HepG2 (cell line): ENCODE measurements around the gene USP35. TPM values are rescaled to one million over a fixed set of nuclear protein-coding genes. Genes with fewer than 3 reads are reported as not detected.

ENCODE experiments used
- ARNT2 ChIP-seq: sonication (generic); formaldehyde crosslinking; IDR thresholded peaks from 2 replicates; pipeline ENCODE4 v1.8.0; 2022; ENCODE audit warnings: mild to moderate bottlenecking, low read depth, missing genetic modification reagents, moderate library complexity
- ARNTL ChIP-seq: sonication (generic); formaldehyde crosslinking; IDR thresholded peaks from 2 replicates; pipeline ENCODE4 v1.4.0; 2020; ENCODE audit warnings: mild to moderate bottlenecking, missing genetic modification reagents
- CHD2 ChIP-seq: IDR thresholded peaks from 2 replicates; pipeline ENCODE4 v1.6.1; 2011; ENCODE audit warnings: low read depth, low read length, improper control_type of control experiment
- FIP1L1 ChIP-seq: fragments of 200-400 bp; formaldehyde crosslinking; IDR thresholded peaks from 2 replicates; pipeline ENCODE4 v1.6.1; 2018; ENCODE audit warnings: low read depth, mild to moderate bottlenecking, low read length, moderate library complexity, borderline replicate concordance; ENCODE audit not compliant: insufficient read depth
- FLYWCH1 ChIP-seq: sonication (generic); formaldehyde crosslinking; IDR thresholded peaks from 2 replicates; pipeline ENCODE4 v1.8.1; 2023; ENCODE audit warnings: mild to moderate bottlenecking, missing genetic modification reagents
- HDAC1 ChIP-seq: sonication (generic); formaldehyde crosslinking; IDR thresholded peaks from 2 replicates; pipeline ENCODE4 v1.5.1; 2020; ENCODE audit warnings: mild to moderate bottlenecking, missing genetic modification reagents
- MBD4 ChIP-seq: IDR thresholded peaks from 2 replicates; pipeline ENCODE4 v1.6.1; 2012; ENCODE audit warnings: low read length, inconsistent platforms, borderline replicate concordance
- NCOR1 ChIP-seq: fragments of 200-600 bp; sonication (generic); IDR thresholded peaks from 2 replicates; pipeline ENCODE4 v1.7.0; 2017; ENCODE audit warnings: antibody characterized with exemption, low read length, borderline replicate concordance
- RNF2 ChIP-seq: fragments of 450-650 bp; conservative IDR thresholded peaks from 2 replicates; pipeline ENCODE4 v1.6.1; 2016; ENCODE audit warnings: low read depth
- RXRB ChIP-seq: IDR thresholded peaks from 2 replicates; pipeline ENCODE4 v1.6.1; 2016; ENCODE audit warnings: borderline replicate concordance, missing genetic modification reagents, missing compliant biosample characterization
- SOX13 ChIP-seq, 3 experiments: fragments of 450-650 bp in 1 of 3; sonication (generic) in 1 of 3; formaldehyde crosslinking in 1 of 3; IDR thresholded peaks in 2 of 3; conservative IDR thresholded peaks in 1 of 3; 2 replicates each; pipeline versions ENCODE4 v1.5.0 to v1.6.1; 2016 to 2020; ENCODE audit warnings: antibody characterized with exemption in 1 of 3, mild to moderate bottlenecking in 1 of 3, missing compliant biosample characterization in 1 of 3, missing genetic modification reagents in 1 of 3, moderate library complexity in 1 of 3
- ZBTB8A ChIP-seq: sonication (generic); formaldehyde crosslinking; IDR thresholded peaks from 2 replicates; pipeline ENCODE4 v1.4.0; 2020; ENCODE audit warnings: mild to moderate bottlenecking, low read depth, missing genetic modification reagents, borderline replicate concordance
- ZNF501 ChIP-seq: sonication (generic); formaldehyde crosslinking; IDR thresholded peaks from 2 replicates; pipeline ENCODE4 v1.5.1; 2020; ENCODE audit warnings: mild to moderate bottlenecking, moderate library complexity, missing genetic modification reagents
- ZNF619 ChIP-seq: sonication (generic); formaldehyde crosslinking; IDR thresholded peaks from 2 replicates; pipeline ENCODE4 v1.4.0; 2020; ENCODE audit warnings: mild to moderate bottlenecking, missing genetic modification reagents
- ZNF746 ChIP-seq: sonication (generic); formaldehyde crosslinking; IDR thresholded peaks from 2 replicates; pipeline ENCODE4 v1.8.0; 2022; ENCODE audit warnings: mild to moderate bottlenecking, missing genetic modification reagents
- polyA plus RNA-seq, 8 experiments: library from polyadenylated mRNA; depleted of rRNA in 3 of 8; stranded (reverse) in 7 of 8; unstranded in 1 of 8; fragments of >200 nt; fragmentation: Illumina TruSeq in 4 of 8; extraction: Trizol in 4 of 8; gene quantifications; 2 replicates each; pipeline versions ENCODE4 v1.2.1 to v1.2.3, GENCODE V29; 2011 to 2016; ENCODE audit warnings: low read depth in 4 of 8, missing spikeins in 1 of 8, mixed read lengths in 1 of 8; ENCODE audit not compliant: insufficient read depth in 1 of 8
- total RNA-seq, 5 experiments: library from RNA; depleted of rRNA; stranded (reverse); fragments of >200 nt; fragmentation: Illumina TruSeq; extraction: Trizol; gene quantifications; 2 replicates each; pipeline ENCODE4 v1.2.3, GENCODE V29; 2016; ENCODE audit warnings: low read depth in 1 of 5
- TF ChIP-seq, protein P1 (sequence below): sonication (generic); formaldehyde crosslinking; conservative IDR thresholded peaks from 2 replicates; pipeline ENCODE4 v1.4.0; 2020; ENCODE audit warnings: missing genetic modification reagents
- TF ChIP-seq, protein P2 (sequence below): sonication (generic); formaldehyde crosslinking; IDR thresholded peaks from 2 replicates; pipeline ENCODE4 v1.4.0; 2020; ENCODE audit warnings: mild to moderate bottlenecking, missing genetic modification reagents
- TF ChIP-seq, protein P3 (sequence below): IDR thresholded peaks from 2 replicates; pipeline ENCODE4 v1.6.1; 2016; ENCODE audit warnings: low read depth, control low read depth
- TF ChIP-seq, protein P4 (sequence below): sonication (generic); formaldehyde crosslinking; IDR thresholded peaks from 2 replicates; pipeline ENCODE4 v1.5.1; 2020; ENCODE audit warnings: missing genetic modification reagents, mild to moderate bottlenecking, borderline replicate concordance
- TF ChIP-seq, protein P5 (sequence below): sonication (generic); formaldehyde crosslinking; IDR thresholded peaks from 2 replicates; pipeline ENCODE4 v1.4.0; 2020; ENCODE audit warnings: mild to moderate bottlenecking, missing genetic modification reagents

Gene USP35
- total and polyA plus RNA-seq, 2 of the 13 experiments (the other 11 are each of a cell fraction or from before 2014, with no cell fraction given) = 4.6 to 7.7 TPM

DNA sequence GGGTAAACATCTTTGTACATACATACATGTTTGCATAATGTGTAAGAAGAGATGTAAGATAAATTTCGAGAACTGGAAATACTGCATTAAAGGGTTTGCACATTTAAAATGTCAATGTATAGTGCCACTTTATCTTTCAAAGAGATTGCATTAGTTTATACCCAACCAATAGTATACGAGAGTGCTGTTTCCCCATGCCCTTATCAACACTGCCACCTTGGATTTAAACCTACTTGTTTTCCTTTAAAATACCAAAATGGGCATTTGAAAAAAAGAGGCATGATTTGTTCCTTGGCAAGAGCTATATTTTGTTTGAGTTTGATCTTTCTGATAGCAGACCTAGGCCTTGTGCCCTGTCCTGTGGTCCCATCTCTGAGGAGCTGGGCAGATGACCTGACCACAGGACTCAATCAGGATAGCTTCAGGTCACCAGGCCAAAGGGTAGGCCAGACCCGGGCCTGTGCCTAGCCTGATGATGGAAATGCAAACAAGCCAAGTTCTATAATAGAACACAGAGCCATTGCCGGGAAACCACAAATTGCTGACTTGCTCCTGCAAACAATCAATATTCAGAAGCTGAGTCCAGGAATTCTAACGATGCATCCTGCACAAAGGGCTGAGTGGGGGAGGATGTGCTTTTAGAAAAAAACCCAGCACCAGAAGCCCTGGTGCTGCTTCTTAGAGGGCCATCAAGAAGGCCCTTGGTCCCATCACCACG is 32.4 kb upstream of the USP35 start (continued):
- TF ChIP-seq RXRB (CRISPR knock-in tag) (peak; percentile 100), ZNF746 (CRISPR knock-in tag) (no peak; the same call in 1 of the 2 replicates), ARNT2 (CRISPR knock-in tag) (no peak), ZBTB8A (no peak), MBD4 (no peak), FIP1L1 (no peak), ARNTL (CRISPR knock-in tag) (peak; percentile 75; the same call in 1 of the 2 replicates), HDAC1 (peak; percentile 87), ZNF619 (CRISPR knock-in tag) (no peak), NCOR1 (peak; percentile 91; the same call in 1 of the 2 replicates), CHD2 (no peak), RNF2 (no peak), ZNF501 (CRISPR knock-in tag) (peak; percentile 40; the same call in 1 of the 2 replicates), SOX13 (IDR thresholded peaks at IDR 0.05) (peak; percentile 89), SOX13 (CRISPR knock-in tag; conservative IDR thresholded peaks at IDR 0.05 in 1 of 2, IDR thresholded peaks at IDR 0.05 in 1 of 2) (peak in 1 of 2 experiments; percentile 97; a peak in 2 of 4 replicates), FLYWCH1 (CRISPR knock-in tag) (no peak)
- TF ChIP-seq, protein P1, sequence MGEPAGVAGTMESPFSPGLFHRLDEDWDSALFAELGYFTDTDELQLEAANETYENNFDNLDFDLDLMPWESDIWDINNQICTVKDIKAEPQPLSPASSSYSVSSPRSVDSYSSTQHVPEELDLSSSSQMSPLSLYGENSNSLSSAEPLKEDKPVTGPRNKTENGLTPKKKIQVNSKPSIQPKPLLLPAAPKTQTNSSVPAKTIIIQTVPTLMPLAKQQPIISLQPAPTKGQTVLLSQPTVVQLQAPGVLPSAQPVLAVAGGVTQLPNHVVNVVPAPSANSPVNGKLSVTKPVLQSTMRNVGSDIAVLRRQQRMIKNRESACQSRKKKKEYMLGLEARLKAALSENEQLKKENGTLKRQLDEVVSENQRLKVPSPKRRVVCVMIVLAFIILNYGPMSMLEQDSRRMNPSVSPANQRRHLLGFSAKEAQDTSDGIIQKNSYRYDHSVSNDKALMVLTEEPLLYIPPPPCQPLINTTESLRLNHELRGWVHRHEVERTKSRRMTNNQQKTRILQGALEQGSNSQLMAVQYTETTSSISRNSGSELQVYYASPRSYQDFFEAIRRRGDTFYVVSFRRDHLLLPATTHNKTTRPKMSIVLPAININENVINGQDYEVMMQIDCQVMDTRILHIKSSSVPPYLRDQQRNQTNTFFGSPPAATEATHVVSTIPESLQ (CRISPR knock-in tag) = no peak
- TF ChIP-seq, protein P2, sequence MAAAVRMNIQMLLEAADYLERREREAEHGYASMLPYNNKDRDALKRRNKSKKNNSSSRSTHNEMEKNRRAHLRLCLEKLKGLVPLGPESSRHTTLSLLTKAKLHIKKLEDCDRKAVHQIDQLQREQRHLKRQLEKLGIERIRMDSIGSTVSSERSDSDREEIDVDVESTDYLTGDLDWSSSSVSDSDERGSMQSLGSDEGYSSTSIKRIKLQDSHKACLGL = no peak
- TF ChIP-seq, protein P3, sequence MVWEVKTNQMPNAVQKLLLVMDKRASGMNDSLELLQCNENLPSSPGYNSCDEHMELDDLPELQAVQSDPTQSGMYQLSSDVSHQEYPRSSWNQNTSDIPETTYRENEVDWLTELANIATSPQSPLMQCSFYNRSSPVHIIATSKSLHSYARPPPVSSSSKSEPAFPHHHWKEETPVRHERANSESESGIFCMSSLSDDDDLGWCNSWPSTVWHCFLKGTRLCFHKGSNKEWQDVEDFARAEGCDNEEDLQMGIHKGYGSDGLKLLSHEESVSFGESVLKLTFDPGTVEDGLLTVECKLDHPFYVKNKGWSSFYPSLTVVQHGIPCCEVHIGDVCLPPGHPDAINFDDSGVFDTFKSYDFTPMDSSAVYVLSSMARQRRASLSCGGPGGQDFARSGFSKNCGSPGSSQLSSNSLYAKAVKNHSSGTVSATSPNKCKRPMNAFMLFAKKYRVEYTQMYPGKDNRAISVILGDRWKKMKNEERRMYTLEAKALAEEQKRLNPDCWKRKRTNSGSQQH (CRISPR knock-in tag) = peak; percentile 83; the same call in 1 of the 2 replicates
- TF ChIP-seq, protein P4, sequence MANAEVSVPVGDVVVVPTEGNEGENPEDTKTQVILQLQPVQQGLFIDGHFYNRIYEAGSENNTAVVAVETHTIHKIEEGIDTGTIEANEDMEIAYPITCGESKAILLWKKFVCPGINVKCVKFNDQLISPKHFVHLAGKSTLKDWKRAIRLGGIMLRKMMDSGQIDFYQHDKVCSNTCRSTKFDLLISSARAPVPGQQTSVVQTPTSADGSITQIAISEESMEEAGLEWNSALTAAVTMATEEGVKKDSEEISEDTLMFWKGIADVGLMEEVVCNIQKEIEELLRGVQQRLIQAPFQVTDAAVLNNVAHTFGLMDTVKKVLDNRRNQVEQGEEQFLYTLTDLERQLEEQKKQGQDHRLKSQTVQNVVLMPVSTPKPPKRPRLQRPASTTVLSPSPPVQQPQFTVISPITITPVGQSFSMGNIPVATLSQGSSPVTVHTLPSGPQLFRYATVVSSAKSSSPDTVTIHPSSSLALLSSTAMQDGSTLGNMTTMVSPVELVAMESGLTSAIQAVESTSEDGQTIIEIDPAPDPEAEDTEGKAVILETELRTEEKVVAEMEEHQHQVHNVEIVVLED (CRISPR knock-in tag) = peak; percentile 22; the same call in 1 of the 2 replicates
- TF ChIP-seq, protein P5, sequence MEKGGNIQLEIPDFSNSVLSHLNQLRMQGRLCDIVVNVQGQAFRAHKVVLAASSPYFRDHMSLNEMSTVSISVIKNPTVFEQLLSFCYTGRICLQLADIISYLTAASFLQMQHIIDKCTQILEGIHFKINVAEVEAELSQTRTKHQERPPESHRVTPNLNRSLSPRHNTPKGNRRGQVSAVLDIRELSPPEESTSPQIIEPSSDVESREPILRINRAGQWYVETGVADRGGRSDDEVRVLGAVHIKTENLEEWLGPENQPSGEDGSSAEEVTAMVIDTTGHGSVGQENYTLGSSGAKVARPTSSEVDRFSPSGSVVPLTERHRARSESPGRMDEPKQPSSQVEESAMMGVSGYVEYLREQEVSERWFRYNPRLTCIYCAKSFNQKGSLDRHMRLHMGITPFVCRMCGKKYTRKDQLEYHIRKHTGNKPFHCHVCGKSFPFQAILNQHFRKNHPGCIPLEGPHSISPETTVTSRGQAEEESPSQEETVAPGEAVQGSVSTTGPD (CRISPR knock-in tag) = peak; percentile 75
